K562 (cell line): ENCODE results near the gene AKT1S1. TPM values are rescaled to one million over a fixed set of nuclear protein-coding genes. Genes with fewer than 3 reads are reported as not detected.

ENCODE experiments used
- BDP1 ChIP-seq: IDR thresholded peaks from 3 replicates; pipeline ENCODE4 v1.6.1; 2011; ENCODE audit not compliant: insufficient read length, insufficient read depth
- CBX5 ChIP-seq: IDR thresholded peaks from 2 replicates; pipeline ENCODE4 v1.6.1; 2014; ENCODE audit warnings: low read depth, borderline replicate concordance
- CEBPB ChIP-seq: fragments of 450-650 bp; IDR thresholded peaks from 2 replicates; pipeline ENCODE4 v1.6.1; 2016; ENCODE audit warnings: missing genetic modification characterization, missing compliant biosample characterization
- DNMT1 ChIP-seq: fragments of 450-650 bp; IDR thresholded peaks from 2 replicates; pipeline ENCODE4 v1.6.1; 2016; ENCODE audit warnings: antibody characterized with exemption, mild to moderate bottlenecking
- HDGF ChIP-seq: fragments of 450-650 bp; IDR thresholded peaks from 2 replicates; pipeline ENCODE4 v1.6.1; 2016
- HMG20A ChIP-seq: fragments of 450-650 bp; formaldehyde crosslinking; conservative IDR thresholded peaks from 2 replicates; pipeline ENCODE4 v1.4.0; 2020; ENCODE audit warnings: mild to moderate bottlenecking, mixed read lengths
- HNRNPH1 ChIP-seq: fragments of 200-400 bp; formaldehyde crosslinking; optimal IDR thresholded peaks from 2 replicates; pipeline ENCODE3; 2017; ENCODE audit warnings: low read depth, mild to moderate bottlenecking, low read length, moderate library complexity
- MAFF ChIP-seq: IDR thresholded peaks from 2 replicates; pipeline ENCODE4 v1.6.1; 2012; ENCODE audit warnings: low read length, improper control_type of control experiment
- POLR2H ChIP-seq: IDR thresholded peaks from 2 replicates; pipeline ENCODE4 v1.6.1; 2016; ENCODE audit warnings: missing genetic modification characterization, low read depth, mild to moderate bottlenecking, control low read depth, missing compliant biosample characterization, moderate library complexity
- RAD51 ChIP-seq: fragments of 450-650 bp; IDR thresholded peaks from 2 replicates; pipeline ENCODE4 v1.7.1; 2016; ENCODE audit warnings: low read depth, mild to moderate bottlenecking, borderline replicate concordance
- RUNX1 ChIP-seq: sonication (generic); IDR thresholded peaks from 2 replicates; pipeline ENCODE4 v1.6.1; 2016; ENCODE audit warnings: antibody characterized with exemption, low read depth
- TBP ChIP-seq: optimal IDR thresholded peaks from 2 replicates; pipeline ENCODE3; 2011; ENCODE audit warnings: low read depth, low read length, improper control_type of control experiment
- TCF3 ChIP-seq: sonication (generic); formaldehyde crosslinking; IDR thresholded peaks from 2 replicates; pipeline ENCODE4 v1.4.0; 2020; ENCODE audit warnings: mild to moderate bottlenecking, missing genetic modification reagents
- TGIF2 ChIP-seq: sonication (generic); formaldehyde crosslinking; IDR thresholded peaks from 2 replicates; pipeline ENCODE4 v1.8.1; 2022; ENCODE audit warnings: mild to moderate bottlenecking, missing genetic modification reagents, moderate library complexity
- ZC3H8 ChIP-seq: fragments of 450-650 bp; IDR thresholded peaks from 2 replicates; pipeline ENCODE4 v1.6.1; 2017
- ZNF431 ChIP-seq: sonication (generic); formaldehyde crosslinking; IDR thresholded peaks from 2 replicates; pipeline ENCODE4 v1.8.0; 2022; ENCODE audit warnings: mild to moderate bottlenecking, missing genetic modification reagents
- ZNF561 ChIP-seq: fragments of 450-650 bp; formaldehyde crosslinking; conservative IDR thresholded peaks from 2 replicates; pipeline ENCODE4 v1.4.0; 2020; ENCODE audit warnings: mild to moderate bottlenecking, moderate library complexity
- ZNF695 ChIP-seq: fragments of 450-650 bp; formaldehyde crosslinking; IDR thresholded peaks from 2 replicates; pipeline ENCODE4 v1.4.0; 2020; ENCODE audit warnings: mild to moderate bottlenecking, moderate library complexity
- polyA plus RNA-seq, 8 experiments: library from polyadenylated mRNA; depleted of rRNA in 4 of 8; stranded (reverse) in 5 of 8; unstranded in 3 of 8; fragments of >200 nt; fragmentation: Nextera tagmentation in 2 of 8; fragmentation: Illumina TruSeq in 1 of 8; extraction: Ambion mirVana in 2 of 8; extraction: Trizol in 1 of 8; gene quantifications; 2 replicates each; pipeline versions ENCODE4 v1.2.1 to v1.2.3, GENCODE V29; 2011 to 2014; ENCODE audit warnings: inconsistent platforms in 1 of 8, missing spikeins in 1 of 8
- total RNA-seq, 7 experiments: library from RNA; depleted of rRNA in 6 of 7; stranded (reverse); fragments of >200 nt in 6 of 7; fragmentation: Illumina TruSeq in 2 of 7; extraction: Trizol in 2 of 7; gene quantifications; 2 replicates each; pipeline versions ENCODE4 v1.2.1 to v1.2.3, GENCODE V29; 2011 to 2021; ENCODE audit warnings: low replicate concordance in 1 of 7
- TF ChIP-seq, protein P1 (sequence below): sonication (generic); formaldehyde crosslinking; IDR thresholded peaks from 2 replicates; pipeline ENCODE4 v1.8.0; 2022; ENCODE audit warnings: missing genetic modification reagents, mild to moderate bottlenecking, moderate library complexity, borderline replicate concordance
- TF ChIP-seq, protein P2 (sequence below): fragments of 450-650 bp; IDR thresholded peaks from 2 replicates; pipeline ENCODE4 v1.6.1; 2017; ENCODE audit warnings: antibody characterized with exemption
- TF ChIP-seq, protein P3 (sequence below): fragments of 150-350 bp; IDR thresholded peaks from 2 replicates; pipeline ENCODE4 v1.6.1; 2014; ENCODE audit warnings: low read depth, mild to moderate bottlenecking, low read length, borderline replicate concordance
- TF ChIP-seq, protein P4 (sequence below): fragments of 250-450 bp; sonication (Bioruptor Pico); IDR thresholded peaks from 2 replicates; pipeline ENCODE4 v1.8.0; 2022; ENCODE audit warnings: moderate library complexity, mild to moderate bottlenecking, inconsistent platforms

AKT1S1 gene
- total and polyA plus RNA-seq, 9 of the 15 experiments (the other 6 are each of a cell fraction or from before 2014, with no cell fraction given): 1.2 to 50.3 (median 17.1) TPM

GRCh38 chr19:49877020-49877878 is at the start of gene AKT1S1, which contains the start of gene TBC1D17 (continued):
- TF ChIP-seq ZNF695 (CRISPR knock-in tag) (no peak), ZNF561 (CRISPR knock-in tag) (no peak), HMG20A (CRISPR knock-in tag) (no peak), TCF3 (no peak), POLR2H (tag) (peak; percentile 63), BDP1 (no peak), RUNX1 (0 out of 2 replicates have a peak, but pooled peaks have one; percentile 44), CEBPB (tag) (no peak), TBP (peak; percentile 58), DNMT1 (no peak), HNRNPH1 (no peak), CBX5 (no peak), HDGF (no peak), ZC3H8 (0 out of 2 replicates have a peak, but pooled peaks have one; percentile 61), TGIF2 (CRISPR knock-in tag) (no peak), ZNF431 (no peak), RAD51 (peak; percentile 98), MAFF (peak; percentile 70)
- TF ChIP-seq, protein P1, sequence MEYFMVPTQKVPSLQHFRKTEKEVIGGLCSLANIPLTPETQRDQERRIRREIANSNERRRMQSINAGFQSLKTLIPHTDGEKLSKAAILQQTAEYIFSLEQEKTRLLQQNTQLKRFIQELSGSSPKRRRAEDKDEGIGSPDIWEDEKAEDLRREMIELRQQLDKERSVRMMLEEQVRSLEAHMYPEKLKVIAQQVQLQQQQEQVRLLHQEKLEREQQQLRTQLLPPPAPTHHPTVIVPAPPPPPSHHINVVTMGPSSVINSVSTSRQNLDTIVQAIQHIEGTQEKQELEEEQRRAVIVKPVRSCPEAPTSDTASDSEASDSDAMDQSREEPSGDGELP: peak; percentile 95
- TF ChIP-seq, protein P2, sequence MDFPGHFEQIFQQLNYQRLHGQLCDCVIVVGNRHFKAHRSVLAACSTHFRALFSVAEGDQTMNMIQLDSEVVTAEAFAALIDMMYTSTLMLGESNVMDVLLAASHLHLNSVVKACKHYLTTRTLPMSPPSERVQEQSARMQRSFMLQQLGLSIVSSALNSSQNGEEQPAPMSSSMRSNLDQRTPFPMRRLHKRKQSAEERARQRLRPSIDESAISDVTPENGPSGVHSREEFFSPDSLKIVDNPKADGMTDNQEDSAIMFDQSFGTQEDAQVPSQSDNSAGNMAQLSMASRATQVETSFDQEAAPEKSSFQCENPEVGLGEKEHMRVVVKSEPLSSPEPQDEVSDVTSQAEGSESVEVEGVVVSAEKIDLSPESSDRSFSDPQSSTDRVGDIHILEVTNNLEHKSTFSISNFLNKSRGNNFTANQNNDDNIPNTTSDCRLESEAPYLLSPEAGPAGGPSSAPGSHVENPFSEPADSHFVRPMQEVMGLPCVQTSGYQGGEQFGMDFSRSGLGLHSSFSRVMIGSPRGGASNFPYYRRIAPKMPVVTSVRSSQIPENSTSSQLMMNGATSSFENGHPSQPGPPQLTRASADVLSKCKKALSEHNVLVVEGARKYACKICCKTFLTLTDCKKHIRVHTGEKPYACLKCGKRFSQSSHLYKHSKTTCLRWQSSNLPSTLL: no peak
- TF ChIP-seq, protein P3, sequence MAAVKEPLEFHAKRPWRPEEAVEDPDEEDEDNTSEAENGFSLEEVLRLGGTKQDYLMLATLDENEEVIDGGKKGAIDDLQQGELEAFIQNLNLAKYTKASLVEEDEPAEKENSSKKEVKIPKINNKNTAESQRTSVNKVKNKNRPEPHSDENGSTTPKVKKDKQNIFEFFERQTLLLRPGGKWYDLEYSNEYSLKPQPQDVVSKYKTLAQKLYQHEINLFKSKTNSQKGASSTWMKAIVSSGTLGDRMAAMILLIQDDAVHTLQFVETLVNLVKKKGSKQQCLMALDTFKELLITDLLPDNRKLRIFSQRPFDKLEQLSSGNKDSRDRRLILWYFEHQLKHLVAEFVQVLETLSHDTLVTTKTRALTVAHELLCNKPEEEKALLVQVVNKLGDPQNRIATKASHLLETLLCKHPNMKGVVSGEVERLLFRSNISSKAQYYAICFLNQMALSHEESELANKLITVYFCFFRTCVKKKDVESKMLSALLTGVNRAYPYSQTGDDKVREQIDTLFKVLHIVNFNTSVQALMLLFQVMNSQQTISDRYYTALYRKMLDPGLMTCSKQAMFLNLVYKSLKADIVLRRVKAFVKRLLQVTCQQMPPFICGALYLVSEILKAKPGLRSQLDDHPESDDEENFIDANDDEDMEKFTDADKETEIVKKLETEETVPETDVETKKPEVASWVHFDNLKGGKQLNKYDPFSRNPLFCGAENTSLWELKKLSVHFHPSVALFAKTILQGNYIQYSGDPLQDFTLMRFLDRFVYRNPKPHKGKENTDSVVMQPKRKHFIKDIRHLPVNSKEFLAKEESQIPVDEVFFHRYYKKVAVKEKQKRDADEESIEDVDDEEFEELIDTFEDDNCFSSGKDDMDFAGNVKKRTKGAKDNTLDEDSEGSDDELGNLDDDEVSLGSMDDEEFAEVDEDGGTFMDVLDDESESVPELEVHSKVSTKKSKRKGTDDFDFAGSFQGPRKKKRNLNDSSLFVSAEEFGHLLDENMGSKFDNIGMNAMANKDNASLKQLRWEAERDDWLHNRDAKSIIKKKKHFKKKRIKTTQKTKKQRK: no peak
- TF ChIP-seq, protein P4, sequence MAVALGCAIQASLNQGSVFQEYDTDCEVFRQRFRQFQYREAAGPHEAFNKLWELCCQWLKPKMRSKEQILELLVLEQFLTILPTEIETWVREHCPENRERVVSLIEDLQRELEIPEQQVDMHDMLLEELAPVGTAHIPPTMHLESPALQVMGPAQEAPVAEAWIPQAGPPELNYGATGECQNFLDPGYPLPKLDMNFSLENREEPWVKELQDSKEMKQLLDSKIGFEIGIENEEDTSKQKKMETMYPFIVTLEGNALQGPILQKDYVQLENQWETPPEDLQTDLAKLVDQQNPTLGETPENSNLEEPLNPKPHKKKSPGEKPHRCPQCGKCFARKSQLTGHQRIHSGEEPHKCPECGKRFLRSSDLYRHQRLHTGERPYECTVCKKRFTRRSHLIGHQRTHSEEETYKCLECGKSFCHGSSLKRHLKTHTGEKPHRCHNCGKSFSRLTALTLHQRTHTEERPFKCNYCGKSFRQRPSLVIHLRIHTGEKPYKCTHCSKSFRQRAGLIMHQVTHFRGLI (CRISPR knock-in tag): no peak
